Epithelial cell of proximal tubule (primary cell): ENCODE data around the gene SLC14A1. TPM values are rescaled to one million over a fixed set of nuclear protein-coding genes. Genes with fewer than 3 reads are reported as not detected.

Experiments
- DNase-seq: peaks from one replicate; pipeline ENCODE4 v3.0.0-alpha.2; 2011; ENCODE audit warnings: low read depth
- H3K4me3 ChIP-seq: 2 replicates; pipeline ENCODE4 v1.5.1; 2011; ENCODE audit warnings: low read depth, mild to moderate bottlenecking, low read length
- CTCF ChIP-seq: conservative IDR thresholded peaks from 2 replicates; pipeline ENCODE4 v1.5.1; 2012; ENCODE audit warnings: low read depth, mild to moderate bottlenecking, low read length
- total RNA-seq: library from RNA; depleted of rRNA; stranded (reverse); fragments of >200 nt; gene quantifications from 2 replicates; pipeline ENCODE4 v1.2.3, GENCODE V29; 2015

SLC14A1 gene
- total RNA-seq, 1 donor from 2014 or later: not detected

DNA sequence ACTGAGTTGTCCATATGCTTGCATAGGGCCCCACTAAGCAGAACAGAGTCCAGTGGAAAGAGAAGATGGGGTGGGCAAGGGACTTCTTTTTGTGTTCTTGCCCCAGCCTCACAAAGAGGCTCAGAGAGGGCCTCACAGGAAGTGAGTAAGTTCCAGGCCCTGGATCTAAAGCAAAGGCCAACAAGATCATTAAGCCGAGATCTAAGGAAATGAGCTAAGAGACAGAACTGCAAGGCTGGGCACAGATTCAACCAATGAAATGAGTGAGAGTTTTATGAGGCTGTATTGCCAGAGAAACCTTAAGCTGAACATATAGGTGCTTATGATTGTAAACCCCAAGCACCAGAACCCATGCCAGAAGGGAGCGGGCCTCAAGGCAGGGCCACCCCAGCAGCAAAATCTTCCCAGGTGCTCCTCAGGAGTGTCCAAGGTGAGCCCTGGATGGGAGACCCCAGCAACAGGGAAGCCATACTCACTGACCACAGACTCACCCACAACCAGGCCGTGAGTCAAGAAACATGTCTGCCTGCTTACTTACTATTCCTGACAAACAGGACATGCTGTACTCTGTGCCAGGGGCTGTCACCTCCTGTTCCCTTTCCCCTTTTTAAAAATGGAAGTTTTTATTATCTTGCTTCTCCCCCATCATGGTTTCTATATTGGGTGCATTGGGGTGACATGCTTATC, 40.2 kb downstream of the SLC14A1 start:
- no peak for TF ChIP-seq CTCF
- H3K4me3 ChIP-seq: no peak overlapping the region
- no peak for DNase-seq

GRCh38 chr18:45765796-45766195, 41.8 kb downstream of the SLC14A1 start:
- no peak overlapping the region for H3K4me3 ChIP-seq
- TF ChIP-seq CTCF: no peak
- DNase-seq: no peak

GRCh38 chr18:45771587-45772480, 47.9 kb downstream of the SLC14A1 start:
- no peak for DNase-seq
- TF ChIP-seq CTCF: no peak
- no peak overlapping the region for H3K4me3 ChIP-seq

DNA sequence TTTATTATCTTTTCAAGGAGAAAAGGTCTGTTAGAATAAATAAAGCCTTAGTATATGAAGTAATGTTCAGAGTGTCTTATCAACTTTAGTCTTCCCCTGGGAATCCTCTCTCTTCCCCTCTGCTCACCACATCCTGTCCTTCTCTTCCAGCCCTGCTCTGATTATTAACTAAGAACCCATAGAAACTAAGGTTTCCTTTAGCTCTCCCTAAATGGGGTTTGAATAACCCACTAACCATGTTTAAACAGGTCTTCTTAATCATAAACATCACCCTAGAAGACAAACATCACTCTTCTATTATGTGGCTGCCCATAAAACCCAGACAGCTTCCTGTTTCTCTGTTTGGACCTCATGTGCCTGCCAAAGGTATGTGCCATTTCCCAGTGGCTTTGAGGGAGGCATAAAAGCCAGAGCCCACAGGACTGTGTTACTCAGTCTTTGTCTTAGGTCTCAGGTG, 50.1 kb downstream of the SLC14A1 start:
- no peak overlapping the region for H3K4me3 ChIP-seq
- TF ChIP-seq CTCF: no peak
- no peak for DNase-seq

GRCh38 chr18:45775241-45775676, 51.3 kb downstream of the SLC14A1 start:
- peak overlapping the region; percentile 64 for H3K4me3 ChIP-seq
- peak; percentile 33 for DNase-seq
- TF ChIP-seq CTCF: no peak

DNA sequence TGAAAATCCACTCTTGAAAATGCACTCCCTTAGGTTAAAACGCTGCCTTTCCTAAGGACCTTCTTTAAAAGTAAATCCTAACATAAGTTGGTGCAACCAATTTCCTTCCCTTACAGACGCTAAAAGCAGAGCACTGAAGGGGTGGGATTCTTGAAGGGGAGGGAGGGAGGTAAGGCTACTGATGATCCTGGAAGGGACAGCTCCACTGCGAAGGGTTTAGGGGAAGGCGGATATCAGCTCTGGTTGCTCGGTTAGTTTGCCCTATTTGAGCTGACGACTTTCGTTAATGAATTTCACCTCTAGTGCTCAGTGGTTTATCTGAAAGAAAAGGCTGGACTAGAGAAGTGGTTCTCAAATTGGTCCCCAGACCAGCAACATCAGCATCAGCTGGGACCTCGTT, 51.8 kb downstream of the SLC14A1 start:
- TF ChIP-seq CTCF: no peak
- no peak for DNase-seq
- H3K4me3 ChIP-seq: peak overlapping the region; percentile 64
